Measurements from ENCODE around the gene USP53. TPM values are rescaled to one million over a fixed set of nuclear protein-coding genes. Genes with fewer than 3 reads are reported as not detected.

Gene USP53
- total RNA-seq, 1 donor from 2014 or later = 32.3 TPM

DNA sequence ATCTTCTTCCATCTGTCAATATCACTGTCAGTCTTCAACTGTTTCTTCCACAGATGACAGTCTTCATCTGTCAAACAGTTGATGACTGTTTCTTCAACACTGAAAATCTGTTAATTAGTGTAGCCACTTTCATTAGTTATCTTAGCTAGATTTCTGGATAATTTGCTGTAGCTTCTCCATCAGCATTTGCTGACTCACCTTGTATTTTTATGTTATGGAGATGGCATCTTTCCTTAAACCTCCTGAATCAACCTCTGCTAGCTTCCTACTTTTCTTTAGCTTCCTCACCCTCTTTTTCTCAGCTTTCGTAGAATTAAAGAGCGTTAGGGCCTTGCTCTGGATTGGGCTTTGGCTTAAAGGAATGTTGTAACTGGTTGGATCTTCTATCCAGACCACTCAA is 25.1 kb downstream of the USP53 start:
- Mint-ChIP-seq H3K27ac (ENCODE audit: unreplicated experiment) (no peak overlapping the region), H3K4me1 (ENCODE audit: low read depth, unreplicated experiment) (peaks cover 10% of the 10 kb centered on the region), H3K27me3 (ENCODE audit: low read depth, unreplicated experiment) (no peaks in the 10 kb centered on the region), H3K9me3 (ENCODE audit: unreplicated experiment) (no peaks in the 10 kb centered on the region), H3K36me3 (ENCODE audit: low read depth, unreplicated experiment) (peaks cover 3% of the 10 kb centered on the region), H3K4me3 (ENCODE audit: unreplicated experiment) (no peak overlapping the region)
- no peak overlapping the region for H3K9ac ChIP-seq (ENCODE audit: low read length)
- no peak overlapping the region for H3K4me2 ChIP-seq (ENCODE audit: low read length)
- H3K27me3 ChIP-seq (ENCODE audit: insufficient read depth, low read length) = no peaks in the 10 kb centered on the region
- H4K20me1 ChIP-seq (ENCODE audit: insufficient read depth, low read length) = no peaks in the 10 kb centered on the region
- H3K4me1 ChIP-seq (ENCODE audit: insufficient read depth, low read length) = peaks cover 10% of the 10 kb centered on the region
- no peak overlapping the region for H3K4me3 ChIP-seq (ENCODE audit: insufficient read depth, low read depth, low read length)
- no peak overlapping the region for H2AFZ ChIP-seq (ENCODE audit: low read depth, low read length)
- FAIRE-seq = no peak
- no peak overlapping the region for H3K27ac ChIP-seq (ENCODE audit: low read depth, low read length)
- H3K36me3 ChIP-seq (ENCODE audit: insufficient read depth, low read length) = peaks cover 6% of the 10 kb centered on the region
- no peak for DNase-seq (ENCODE audit: low read depth)
- TF ChIP-seq EZH2 (IDR thresholded peaks at IDR 0.05; ENCODE audit: insufficient read depth, low read length) = no peak
- TF ChIP-seq, protein P1, sequence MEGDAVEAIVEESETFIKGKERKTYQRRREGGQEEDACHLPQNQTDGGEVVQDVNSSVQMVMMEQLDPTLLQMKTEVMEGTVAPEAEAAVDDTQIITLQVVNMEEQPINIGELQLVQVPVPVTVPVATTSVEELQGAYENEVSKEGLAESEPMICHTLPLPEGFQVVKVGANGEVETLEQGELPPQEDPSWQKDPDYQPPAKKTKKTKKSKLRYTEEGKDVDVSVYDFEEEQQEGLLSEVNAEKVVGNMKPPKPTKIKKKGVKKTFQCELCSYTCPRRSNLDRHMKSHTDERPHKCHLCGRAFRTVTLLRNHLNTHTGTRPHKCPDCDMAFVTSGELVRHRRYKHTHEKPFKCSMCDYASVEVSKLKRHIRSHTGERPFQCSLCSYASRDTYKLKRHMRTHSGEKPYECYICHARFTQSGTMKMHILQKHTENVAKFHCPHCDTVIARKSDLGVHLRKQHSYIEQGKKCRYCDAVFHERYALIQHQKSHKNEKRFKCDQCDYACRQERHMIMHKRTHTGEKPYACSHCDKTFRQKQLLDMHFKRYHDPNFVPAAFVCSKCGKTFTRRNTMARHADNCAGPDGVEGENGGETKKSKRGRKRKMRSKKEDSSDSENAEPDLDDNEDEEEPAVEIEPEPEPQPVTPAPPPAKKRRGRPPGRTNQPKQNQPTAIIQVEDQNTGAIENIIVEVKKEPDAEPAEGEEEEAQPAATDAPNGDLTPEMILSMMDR (IDR thresholded peaks at IDR 0.05; ENCODE audit: insufficient read depth, low read depth, low read length) = no peak
- H3K9me3 ChIP-seq (ENCODE audit: insufficient read depth, low read depth, low read length) = no peaks in the 10 kb centered on the region
- H3K79me2 ChIP-seq (ENCODE audit: insufficient read depth, low read length) = peaks cover 9% of the 10 kb centered on the region

DNA sequence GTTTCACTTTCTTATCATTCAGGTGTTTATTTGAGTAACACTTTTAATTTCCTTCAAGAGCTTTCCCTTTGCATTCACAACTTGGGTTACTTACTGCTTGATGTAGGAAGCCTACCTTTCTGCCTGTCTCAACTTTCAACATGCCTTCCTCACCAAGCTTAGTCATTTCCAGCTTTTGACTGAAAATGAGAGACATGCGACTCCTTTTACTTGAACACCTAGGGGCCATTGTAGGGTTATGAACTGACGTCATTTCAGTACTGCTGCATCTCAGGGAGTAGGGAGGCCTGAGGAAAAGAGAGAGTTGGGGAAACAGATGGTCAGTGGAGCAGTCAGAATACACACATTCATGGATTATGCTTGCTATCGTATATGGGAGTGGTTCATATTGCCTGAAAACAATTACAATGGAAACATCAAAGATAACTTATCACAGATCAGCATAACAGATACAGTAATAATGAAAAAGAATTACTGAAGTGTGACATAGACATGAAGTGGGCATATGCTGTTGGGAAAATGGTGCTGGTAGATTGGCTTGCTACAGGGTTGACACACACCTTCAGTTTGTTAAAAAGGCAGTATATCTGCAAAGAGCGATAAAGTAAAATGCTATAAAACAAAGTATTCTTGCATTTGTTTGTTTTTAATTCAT is 25.7 kb downstream of the USP53 start:
- no peak overlapping the region for H3K9ac ChIP-seq (ENCODE audit: low read length)
- no peaks in the 10 kb centered on the region for H3K27me3 ChIP-seq (ENCODE audit: insufficient read depth, low read length)
- no peak for FAIRE-seq
- peak overlapping the region; percentile 67 for H3K27ac Mint-ChIP-seq (ENCODE audit: unreplicated experiment)
- H3K79me2 ChIP-seq (ENCODE audit: insufficient read depth, low read length) = peaks cover 9% of the 10 kb centered on the region
- peaks cover 10% of the 10 kb centered on the region for H3K4me1 Mint-ChIP-seq (ENCODE audit: low read depth, unreplicated experiment)
- H4K20me1 ChIP-seq (ENCODE audit: insufficient read depth, low read length) = no peaks in the 10 kb centered on the region
- H2AFZ ChIP-seq (ENCODE audit: low read depth, low read length) = no peak overlapping the region
- no peak overlapping the region for H3K4me3 Mint-ChIP-seq (ENCODE audit: unreplicated experiment)
- H3K9me3 Mint-ChIP-seq (ENCODE audit: unreplicated experiment) = no peaks in the 10 kb centered on the region
- peaks cover 3% of the 10 kb centered on the region for H3K36me3 Mint-ChIP-seq (ENCODE audit: low read depth, unreplicated experiment)
- no peak overlapping the region for H3K4me2 ChIP-seq (ENCODE audit: low read length)
- TF ChIP-seq, protein P1 (IDR thresholded peaks at IDR 0.05; ENCODE audit: insufficient read depth, low read depth, low read length) = no peak
- no peak for TF ChIP-seq EZH2 (IDR thresholded peaks at IDR 0.05; ENCODE audit: insufficient read depth, low read length)
- no peaks in the 10 kb centered on the region for H3K9me3 ChIP-seq (ENCODE audit: insufficient read depth, low read depth, low read length)
- H3K27me3 Mint-ChIP-seq (ENCODE audit: low read depth, unreplicated experiment) = no peaks in the 10 kb centered on the region
- no peak overlapping the region for H3K27ac ChIP-seq (ENCODE audit: low read depth, low read length)
- H3K4me1 ChIP-seq (ENCODE audit: insufficient read depth, low read length) = peaks cover 10% of the 10 kb centered on the region
- no peak for DNase-seq (ENCODE audit: low read depth)
- no peak overlapping the region for H3K4me3 ChIP-seq (ENCODE audit: insufficient read depth, low read depth, low read length)
- peaks cover 6% of the 10 kb centered on the region for H3K36me3 ChIP-seq (ENCODE audit: insufficient read depth, low read length)

DNA sequence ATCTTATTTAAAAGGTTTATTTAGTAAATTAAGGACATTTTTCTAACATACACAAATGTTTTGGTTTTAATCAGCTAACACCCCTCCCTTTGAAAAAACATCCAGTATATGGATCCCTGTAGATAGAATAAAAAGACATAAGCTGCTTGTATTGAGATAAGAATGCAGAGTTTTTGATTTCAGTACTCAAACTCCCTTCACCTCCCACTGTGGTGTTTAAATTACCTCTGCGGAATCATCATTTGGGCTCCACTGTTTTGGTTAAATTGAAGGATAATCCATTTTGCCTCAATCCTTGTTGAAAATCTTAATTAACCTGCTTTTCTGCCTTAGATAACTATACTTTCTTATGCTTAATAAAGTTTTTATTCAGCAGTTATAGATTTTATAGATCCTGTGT is 27.6 kb downstream of the USP53 start:
- DNase-seq (ENCODE audit: low read depth) (no peak), FAIRE-seq (no peak)

More for the DNA sequence above, 27.6 kb downstream of the USP53 start:
- Histone ChIP-seq H3K27ac (ENCODE audit: low read depth, low read length) (no peak overlapping the region), H3K79me2 (ENCODE audit: insufficient read depth, low read length) (no peaks in the 10 kb centered on the region), H3K9ac (ENCODE audit: low read length) (no peak overlapping the region), H3K9me3 (ENCODE audit: insufficient read depth, low read depth, low read length) (no peaks in the 10 kb centered on the region), H3K4me1 (ENCODE audit: insufficient read depth, low read length) (no peaks in the 10 kb centered on the region), H4K20me1 (ENCODE audit: insufficient read depth, low read length) (no peaks in the 10 kb centered on the region), H3K36me3 (ENCODE audit: insufficient read depth, low read length) (peaks cover 6% of the 10 kb centered on the region), H3K27me3 (ENCODE audit: insufficient read depth, low read length) (no peaks in the 10 kb centered on the region), H3K4me3 (ENCODE audit: insufficient read depth, low read depth, low read length) (no peak overlapping the region), H2AFZ (ENCODE audit: low read depth, low read length) (no peak overlapping the region), H3K4me2 (ENCODE audit: low read length) (no peak overlapping the region)
- Mint-ChIP-seq H3K4me3 (ENCODE audit: unreplicated experiment) (no peak overlapping the region), H3K27ac (ENCODE audit: unreplicated experiment) (no peak overlapping the region), H3K4me1 (ENCODE audit: low read depth, unreplicated experiment) (peaks cover 7% of the 10 kb centered on the region), H3K27me3 (ENCODE audit: low read depth, unreplicated experiment) (no peaks in the 10 kb centered on the region), H3K36me3 (ENCODE audit: low read depth, unreplicated experiment) (peaks cover 3% of the 10 kb centered on the region), H3K9me3 (ENCODE audit: unreplicated experiment) (no peaks in the 10 kb centered on the region)
- no peak for TF ChIP-seq EZH2 (IDR thresholded peaks at IDR 0.05; ENCODE audit: insufficient read depth, low read length)
- TF ChIP-seq, protein P1 (IDR thresholded peaks at IDR 0.05; ENCODE audit: insufficient read depth, low read depth, low read length) = no peak
